ENCODE data around the gene KRTAP10-10.
A peak's percentile ranks its signal among the peaks of the same experiment; 100 is the strongest.
"Not testable (repeated sequence)": the region's sequence is repeated elsewhere in the genome, so short reads cannot be mapped to it uniquely, and the experiment has no call there.

Gene KRTAP10-10

DNA sequence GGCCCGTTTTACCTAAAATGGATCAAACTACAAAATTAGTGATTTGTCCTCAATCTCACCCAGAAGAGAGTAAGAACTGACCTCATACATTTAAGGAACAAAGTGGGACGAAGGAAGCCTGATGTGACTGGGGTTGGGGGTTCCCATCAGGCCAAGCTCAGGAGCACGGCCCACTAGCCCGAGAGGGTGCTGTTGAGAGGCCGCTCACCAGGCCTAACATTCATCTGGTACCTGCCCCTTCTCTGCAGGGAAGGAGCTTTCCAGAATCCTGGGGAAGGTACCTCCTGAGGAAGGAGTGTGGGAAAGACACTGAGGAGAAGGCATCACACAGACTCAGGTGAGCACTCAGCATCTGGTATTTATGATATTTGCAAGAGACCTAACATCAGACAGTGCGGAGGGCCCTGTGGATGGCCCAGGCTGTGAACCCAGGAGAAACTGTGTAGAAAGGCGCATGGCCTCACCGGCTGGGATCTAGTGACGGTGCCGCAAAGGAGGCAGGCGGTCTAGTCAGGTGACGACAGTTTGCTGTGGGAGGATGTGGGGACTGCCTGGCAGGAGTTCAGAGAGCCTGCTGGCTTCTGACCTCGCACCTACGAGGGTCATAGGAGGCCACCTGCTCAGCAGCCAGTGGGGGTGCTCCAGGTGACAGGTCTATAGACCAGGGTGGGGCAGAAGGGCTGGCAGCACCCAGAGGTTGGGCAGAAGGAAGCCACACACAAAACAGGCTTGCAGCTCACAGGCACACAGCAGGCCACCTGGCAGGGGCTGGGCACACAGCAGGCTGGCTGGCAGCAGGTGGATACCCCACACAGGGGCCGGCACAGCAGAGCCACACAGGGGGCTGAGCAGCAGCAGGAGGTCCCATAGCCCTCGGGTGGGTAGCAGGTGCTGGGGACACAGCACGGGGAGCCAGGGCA lies 16.8 kb downstream of the KRTAP10-10 start:
- no peak for DNase-seq

DNA sequence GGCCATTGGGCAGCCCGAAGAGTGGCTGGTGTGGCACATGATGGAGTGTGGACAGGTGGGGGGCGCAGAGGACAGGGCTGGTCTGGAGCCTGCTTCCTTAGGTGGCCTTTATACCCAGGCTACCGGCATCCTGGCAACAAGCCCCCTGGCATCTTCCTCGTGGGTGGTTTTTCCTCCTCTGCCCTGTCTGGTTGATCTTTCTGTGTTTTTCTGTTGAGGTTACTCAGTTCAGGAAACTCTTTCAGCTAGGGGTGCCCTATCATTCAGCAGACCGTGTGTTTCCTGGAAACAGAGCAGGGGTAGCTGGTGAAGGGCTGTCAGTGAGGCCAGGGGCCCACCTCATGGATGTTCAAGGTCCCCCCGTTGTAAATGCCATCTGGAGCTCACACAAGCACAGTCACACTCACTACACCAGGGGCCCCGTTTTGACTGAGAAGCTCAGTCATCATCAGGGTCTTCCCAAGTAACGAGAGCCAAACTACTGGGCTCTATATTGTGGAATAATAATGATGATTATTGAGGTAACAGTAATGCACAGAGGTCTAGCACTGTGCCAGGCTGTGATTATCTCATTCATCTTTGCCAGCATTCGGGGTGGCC lies 17.5 kb downstream of the KRTAP10-10 start, which contains the start of gene KRTAP12-4:
Gene KRTAP12-4, minus strand, starts transcription at position 84 of the 600 bp plus-strand sequence. Its CDS starts 45 bp downstream, at position 39.
- no peak for DNase-seq

DNA sequence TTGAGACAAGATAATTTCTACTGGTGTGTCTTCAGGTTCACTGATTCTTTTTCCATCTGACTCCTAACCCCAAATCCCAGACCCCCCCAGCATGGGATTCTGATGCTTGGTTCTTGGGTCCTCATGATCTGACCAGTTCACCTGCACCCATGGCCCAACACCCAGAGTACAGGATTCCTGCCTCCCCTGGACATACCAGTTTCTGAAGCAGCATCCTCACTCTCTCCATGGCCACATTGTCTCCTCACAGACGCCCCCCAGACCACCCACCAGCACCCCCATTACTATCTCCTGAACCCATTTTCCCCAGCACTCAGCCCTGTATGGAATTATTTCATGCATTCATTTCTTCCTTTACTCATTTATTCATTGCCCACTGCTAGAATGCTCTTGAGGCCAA lies 19.7 kb downstream of the KRTAP10-10 start:
- DNase-seq = no peak

DNA sequence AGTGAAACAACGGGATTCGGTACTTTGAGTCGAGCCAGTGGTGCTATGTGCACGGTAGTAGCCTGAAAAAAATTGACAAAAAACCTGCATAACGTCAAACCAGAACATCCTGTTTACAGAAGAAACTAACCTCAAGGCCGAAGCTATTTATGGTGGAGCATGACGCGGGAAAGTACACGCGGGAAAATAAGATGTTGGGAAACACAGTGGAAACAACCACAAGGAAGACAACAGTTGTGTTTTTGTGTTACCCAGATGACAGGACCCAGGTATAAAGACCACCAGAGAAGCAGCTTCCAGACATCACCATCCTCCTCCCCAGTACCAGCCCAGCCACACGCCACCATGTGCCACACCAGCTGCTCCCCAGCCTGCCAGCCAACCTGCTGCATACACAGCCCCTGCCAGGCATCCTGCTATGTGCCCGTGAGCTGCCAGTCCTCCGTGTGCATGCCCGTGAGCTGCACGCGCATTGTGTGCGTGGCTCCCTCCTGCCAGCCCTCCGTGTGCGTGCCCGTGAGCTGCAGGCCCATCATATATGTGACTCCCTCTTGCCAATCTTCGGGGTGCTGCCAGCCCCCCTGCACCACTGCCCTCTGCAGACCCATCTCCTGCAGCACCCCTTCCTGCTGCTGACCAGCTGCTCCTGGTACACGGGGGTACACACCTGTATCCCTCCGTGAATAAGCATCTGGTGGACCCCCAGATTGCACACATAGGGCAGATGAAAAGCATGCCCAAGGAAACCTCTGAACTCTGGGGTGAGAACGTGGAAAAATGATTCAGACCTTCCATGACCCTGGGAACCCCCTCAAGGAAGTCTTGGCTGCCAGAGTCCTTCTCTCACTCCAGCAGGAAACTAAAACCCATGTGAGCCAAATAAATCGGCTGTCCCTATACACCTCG lies 20.7 kb downstream of the KRTAP10-10 start, which contains the start of gene KRTAP12-3:
Gene KRTAP12-3, plus strand, starts transcription at position 298 of the 906 bp plus-strand sequence. Its CDS starts 48 bp downstream, at position 346.
- DNase-seq = peak in 1 of 2 experiments; percentile 21

DNA sequence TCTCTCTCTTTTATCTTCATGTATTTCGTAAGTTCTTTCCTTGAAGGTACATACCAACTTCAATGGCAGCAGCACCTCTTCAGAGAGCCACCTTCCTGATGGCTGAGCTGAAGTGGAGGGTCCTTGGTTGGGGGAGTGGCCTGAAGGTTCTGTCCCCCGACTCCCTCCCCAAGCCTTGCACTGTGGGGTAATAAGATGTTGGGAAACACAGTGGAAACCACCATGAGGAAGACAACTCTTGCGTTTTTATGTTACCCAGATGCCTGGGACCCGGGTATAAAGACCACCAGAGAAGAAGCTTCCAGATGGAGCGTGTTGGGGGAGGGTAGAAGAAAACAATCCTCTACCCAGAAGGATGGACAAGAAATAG lies 21.4 kb downstream of the KRTAP10-10 start:
- DNase-seq = no peak

DNA sequence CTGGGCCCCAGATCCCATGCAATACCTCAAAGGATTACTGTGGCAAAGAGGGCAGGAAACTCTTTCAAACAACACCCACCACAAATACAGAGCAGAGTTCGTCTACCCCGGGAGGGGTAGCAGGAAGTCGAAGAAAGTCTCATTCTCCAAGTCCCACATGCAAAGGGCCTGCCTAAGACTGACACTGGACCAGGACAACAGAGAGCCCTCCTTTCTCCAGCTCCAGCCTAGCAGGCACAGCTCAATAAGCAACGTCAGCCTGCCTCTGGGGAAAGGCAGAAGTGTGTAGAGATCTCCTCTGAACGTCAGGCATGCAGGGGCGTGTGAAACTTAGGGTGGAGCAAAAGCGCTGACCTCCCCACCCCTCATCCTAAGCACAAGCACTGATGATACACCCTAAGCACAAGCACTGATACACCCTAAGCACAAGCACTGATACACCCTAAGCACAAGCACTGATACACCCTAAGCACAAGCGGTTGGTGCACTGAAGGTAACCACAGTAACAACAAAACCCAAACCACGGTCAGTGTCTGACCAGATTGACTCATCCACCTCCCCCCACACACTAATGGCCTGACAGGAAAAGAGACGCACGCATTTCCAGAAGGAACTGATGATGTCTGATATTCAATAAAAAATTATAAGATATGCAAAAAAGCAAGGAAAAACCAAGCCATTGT lies 21.9 kb downstream of the KRTAP10-10 start:
- DNase-seq = peak in 1 of 2 experiments; percentile 19

DNA sequence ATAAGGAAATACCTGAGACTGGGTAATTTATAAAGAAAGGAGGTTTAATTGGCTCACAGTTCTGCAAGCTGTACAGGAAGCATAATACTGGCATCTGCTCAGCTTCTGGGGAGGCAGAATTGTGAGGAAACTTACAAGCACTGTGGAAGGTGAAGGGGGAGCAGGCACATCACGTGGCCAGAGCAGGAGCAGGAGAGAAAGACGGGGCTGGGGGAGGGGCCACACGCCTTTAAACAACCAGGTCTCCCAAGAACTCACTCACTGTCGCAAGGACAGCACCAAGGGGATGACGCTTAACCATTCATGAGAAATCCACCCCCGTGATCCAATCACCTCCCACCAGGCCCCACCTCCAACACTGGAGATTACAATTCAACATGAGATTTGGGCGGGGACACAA lies 24.4 kb downstream of the KRTAP10-10 start:
- not testable (repeated sequence) for DNase-seq

DNA sequence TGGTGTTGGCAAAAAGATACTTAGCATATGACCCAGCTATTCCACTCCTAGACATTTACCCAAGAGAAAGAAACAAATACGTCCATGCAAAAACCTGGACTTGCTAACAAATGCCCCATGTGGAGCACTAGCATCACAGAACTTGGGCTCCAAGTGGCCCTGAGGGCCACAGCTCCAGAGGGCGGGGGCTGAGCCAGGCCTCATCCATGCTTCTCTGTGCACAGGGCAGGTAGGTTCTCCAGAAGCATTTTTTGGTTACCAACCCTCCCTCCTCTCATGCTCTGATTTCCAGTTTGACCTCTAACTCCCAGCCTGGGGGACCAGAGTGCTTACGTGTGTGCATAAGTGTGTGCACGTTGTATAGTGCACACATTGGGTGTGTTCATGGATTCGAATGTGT lies 27.5 kb downstream of the KRTAP10-10 start:
- no peak for DNase-seq

DNA sequence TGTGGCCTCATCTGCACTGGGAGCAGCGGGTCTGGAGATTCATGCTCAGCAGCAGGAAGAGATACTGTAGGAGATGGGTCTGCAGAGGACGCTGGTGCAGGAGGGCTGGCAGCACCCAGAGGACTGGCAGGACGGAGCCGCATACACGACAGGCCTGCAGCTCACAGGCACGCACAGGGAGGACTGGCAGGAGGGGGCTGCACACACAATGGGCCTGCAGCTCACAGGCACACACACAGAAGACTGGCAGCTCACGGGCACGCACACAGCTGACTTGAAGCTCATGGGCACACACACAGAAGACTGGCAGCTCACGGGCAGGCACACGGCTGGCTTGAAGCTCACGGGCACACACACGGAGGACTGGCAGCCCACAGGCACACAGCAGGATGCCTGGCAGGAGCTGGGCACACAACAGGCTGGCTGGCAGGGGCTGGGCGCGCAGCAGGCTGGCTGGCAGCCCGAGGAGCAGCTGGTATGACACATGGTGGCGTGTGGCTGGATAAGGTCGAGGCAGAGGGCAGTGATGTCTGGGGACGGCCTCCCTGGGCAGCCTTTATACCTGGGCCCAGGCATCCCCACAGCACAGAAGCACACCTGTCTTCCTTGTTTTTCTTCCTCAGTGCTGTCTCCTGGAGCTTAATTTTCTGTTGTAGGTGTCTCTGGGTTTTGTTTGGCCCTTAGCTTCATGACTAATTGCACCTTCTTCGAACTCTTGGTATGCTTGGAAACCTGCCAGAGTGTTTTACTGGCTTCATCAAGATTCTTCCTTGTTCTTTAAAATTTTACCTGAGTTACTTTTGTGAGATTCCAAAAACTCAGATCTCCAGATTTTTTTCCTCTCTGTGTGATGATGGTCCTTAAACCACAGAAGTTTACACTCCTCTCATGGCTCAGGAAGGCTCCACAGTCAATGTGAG lies 29.5 kb downstream of the KRTAP10-10 start, which contains the start of gene KRTAP12-2:
Gene KRTAP12-2, minus strand, starts transcription at position 527 of the 920 bp plus-strand sequence. Its CDS starts 41 bp downstream, at position 486.
- DNase-seq = no peak

DNA sequence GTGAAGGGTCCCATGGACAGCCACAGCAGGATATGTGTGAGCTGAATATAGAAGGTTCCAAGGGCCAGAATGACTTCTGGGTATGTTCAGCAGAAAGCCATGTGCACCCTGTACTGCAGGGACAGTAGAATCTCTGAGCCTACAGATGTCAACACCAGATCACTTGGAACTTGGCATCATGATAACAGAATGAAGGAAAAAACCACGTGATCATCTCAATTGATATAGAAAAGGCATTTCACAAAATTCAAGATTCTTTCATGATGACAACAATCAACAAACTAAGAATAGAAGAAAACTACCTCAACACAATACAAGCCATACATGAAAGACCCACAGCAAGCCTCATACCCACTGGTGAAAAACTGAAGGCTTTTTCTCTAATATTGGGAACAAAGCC lies 30.5 kb downstream of the KRTAP10-10 start:
- no peak for DNase-seq

DNA sequence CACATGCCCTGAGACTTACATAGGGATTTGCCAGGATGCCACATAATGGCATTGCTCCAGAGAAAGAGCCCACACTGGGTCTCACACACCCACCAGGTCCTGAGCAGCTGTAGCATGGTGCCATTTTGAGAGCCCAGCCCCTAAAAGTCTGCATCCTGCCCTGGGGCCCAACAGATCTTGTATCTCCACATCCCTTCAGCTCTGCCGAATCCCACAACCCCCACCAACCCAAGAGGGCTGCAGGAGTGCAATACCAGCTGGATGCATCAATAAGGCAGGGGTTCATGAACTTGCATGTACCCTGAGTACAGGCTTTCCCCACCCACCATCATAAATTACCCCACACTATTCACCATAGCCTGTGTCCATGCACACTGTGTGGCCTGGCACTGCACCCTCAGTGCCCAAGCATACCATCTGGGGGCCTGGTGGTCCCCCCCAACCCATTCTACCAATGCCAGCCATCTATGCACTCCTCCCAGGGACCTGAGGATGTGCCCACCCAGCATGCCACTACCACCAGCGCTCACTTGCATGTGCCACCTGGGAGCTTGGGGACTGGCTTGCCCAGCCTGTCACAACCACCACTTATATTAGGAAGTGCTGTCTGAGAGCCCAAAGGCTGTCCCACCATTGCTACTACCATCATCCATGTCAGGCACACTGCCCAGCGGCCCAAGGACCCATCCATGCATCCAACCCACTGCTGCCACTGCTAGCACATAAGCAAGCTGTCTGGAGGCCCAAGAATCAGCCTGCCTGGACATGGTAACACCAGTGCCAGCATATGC lies 33.7 kb downstream of the KRTAP10-10 start:
- no peak for DNase-seq

DNA sequence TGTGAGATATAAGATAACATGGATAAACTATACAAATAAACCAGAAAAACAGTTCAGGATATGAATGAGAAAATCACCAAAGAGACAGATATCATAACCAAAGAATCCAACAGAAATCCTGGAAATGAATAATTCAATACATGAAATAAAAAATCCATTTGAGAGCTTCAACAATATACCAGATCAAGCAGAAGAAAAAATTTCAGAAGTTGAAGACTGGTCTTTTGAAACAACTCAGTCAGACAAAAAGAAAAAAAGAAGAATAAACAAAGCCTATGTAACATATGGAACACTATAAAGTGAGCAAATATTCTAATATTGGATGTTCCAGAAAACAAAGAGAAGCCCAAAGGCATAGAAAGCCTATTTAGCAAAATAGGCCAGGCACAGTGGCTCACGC lies 34.8 kb downstream of the KRTAP10-10 start:
- DNase-seq = no peak

DNA sequence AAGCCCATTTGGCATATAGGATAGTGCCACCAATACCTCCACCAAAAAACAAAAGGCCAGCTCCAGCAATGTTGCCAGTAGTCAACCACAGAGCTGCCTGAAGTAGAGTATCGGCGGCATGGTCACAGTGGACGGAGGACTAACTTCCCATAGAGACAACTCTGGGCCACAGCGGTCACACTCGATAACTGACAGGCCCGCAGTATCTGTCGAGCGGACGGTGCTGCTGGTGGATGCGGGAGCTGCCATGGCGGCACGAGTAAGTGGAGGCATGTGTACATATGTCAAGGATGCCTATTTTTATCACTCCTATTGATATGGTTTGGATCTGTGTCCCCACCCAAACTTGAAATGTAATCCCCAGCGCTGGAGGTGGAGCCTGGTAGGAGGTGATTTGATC lies 40.7 kb downstream of the KRTAP10-10 start:
- DNase-seq = no peak

DNA sequence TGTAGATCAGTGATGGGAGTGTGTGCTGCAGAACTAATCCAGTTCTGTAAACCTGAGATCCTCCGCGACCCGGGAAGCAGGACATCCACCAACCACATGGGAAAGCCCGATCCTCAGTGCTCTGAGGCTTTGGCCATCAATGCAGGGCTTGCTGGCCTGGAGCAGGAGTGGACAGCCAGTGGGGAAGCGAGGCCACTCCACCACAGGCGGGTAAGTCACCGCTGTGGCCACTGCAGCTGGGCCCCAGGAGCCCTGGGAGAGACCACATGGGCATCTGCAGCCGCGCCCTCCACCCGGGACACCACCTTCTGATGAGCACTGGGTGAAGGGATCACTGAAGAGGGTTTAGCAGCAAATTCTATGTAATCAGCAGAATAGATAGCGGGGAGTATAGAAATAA lies 44.0 kb downstream of the KRTAP10-10 start:
- no peak for DNase-seq

DNA sequence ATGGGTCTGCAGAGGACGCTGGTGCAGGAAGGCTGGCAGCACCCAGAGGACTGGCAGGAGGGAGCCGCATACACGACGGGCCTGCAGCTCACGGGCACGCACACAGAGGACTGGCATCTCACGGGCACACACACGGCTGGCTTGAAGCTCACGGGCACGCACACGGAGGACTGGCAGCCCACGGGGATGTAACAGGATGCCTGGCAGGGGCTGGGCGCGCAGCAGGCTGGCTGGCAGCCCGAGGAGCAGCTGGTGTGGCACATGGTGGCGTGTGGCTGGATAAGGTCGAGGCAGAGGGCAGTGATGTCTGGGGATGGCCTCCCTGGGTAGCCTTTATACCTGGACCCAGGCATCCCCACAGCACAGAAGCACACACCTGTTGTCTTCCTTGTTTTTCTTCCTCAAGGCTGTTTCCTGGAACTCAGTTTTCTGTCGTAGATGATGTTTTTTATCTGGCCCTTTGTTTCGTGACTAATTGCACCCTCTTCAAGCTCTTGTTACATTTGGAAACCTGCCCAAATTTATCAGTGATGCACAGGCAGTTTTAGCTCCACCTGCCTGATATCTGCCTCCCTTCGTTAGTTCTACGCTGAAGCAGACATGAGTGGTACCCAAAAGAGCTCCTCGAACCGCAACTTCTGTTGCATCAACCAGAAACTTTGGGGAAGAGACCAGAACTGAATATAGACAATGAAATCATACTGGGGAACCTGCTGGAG lies 44.9 kb downstream of the KRTAP10-10 start, which contains the start of gene KRTAP12-1:
Gene KRTAP12-1, minus strand, starts transcription at position 303 of the 719 bp plus-strand sequence. Its CDS starts 40 bp downstream, at position 263.
- DNase-seq = no peak

DNA sequence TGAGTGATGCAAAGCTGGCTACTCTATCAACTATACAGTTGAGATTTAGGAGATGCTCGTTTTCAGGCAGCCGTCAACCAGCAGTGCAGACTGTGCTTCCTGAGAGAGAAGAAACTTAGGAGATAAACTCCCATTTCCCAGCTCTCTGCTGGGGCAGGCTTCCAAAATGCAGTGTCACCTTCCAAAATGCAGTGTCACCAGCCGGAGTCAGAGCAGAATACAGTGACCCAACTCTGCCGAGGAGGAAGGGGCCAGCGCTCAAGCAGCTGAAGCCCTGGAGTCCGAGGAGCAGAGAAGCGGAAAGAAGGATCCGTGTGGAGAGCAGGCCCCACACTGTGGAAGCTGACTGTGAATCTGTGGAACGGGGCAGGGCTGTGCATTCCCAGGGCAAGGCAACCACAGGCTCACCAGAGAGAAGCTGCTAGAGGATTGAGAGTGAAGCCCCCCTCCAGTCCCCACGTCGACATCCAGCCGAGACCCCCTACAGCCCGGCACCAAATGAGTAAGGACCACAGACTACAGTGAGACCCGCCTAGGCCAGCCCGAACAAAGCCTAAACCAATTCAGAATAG lies 45.5 kb downstream of the KRTAP10-10 start:
- DNase-seq = no peak

DNA sequence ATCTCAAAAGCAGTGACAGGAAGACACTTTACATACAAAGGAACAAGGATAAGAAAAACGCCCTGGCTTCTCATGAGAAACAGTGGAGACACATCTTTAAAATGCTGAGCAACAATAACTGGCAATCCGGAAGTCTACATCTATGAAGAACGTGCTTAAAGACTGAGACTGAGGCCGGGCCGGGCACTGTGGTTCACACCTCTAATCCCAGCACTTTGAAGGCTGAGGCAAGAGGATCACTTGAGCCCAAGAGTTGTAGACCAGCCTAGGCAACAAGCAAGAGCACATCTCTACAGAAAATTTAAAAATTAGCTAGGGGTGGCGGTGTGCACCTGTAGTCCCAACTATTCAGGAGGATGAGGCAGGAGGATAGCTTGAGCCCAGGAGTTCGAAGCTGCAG lies 46.9 kb downstream of the KRTAP10-10 start:
- DNase-seq = no peak

DNA sequence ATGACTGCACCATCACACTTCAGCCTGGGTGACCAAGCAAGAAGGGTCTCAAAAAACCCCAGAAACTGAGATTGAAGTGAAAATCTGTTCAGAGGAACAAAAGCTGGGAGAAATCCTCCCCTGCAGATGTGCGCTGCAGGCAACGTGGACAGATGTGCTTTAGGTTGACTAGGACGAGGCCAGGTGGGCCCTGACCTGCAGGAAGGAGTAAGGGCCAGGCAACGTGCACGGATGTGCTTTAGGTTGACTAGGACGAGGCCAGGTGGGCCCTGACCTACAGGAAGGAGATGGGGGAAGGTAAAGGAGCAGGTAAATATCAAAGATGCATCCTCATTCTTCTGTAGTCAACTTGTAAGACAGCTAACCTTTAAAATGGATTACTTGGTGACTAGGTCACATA lies 47.3 kb downstream of the KRTAP10-10 start:
- DNase-seq = no peak

DNA sequence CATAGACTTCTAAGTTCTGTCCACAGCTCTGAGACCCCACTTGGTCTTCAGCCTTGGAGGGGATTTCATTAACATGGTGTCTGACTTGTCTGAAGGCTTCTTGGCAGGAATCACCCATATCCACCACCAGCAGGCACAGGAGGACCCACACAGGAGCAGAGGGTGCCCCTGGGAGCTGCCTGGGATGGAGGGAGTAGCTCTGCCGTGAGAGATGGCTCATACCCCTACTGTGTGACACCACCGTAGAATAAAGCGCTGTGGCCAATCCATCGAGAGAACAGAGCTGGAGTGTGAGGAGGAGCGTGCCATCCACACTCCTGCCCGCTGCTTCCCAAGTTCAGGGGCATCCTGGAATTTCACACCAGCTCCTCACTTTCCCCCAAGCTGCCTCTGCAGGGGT lies 47.9 kb downstream of the KRTAP10-10 start:
- not testable (repeated sequence) for DNase-seq
